Esophagus muscularis mucosa (tissue), 3 donors: ENCODE measurements around the gene L3HYPDH.

Source experiments
- POLR2AphosphoS5 ChIP-seq, 2 donors: sonication (generic); formaldehyde crosslinking; IDR thresholded peaks; one replicate each; pipeline ENCODE4 v1.6.1; 2017; ENCODE audit warnings: antibody characterized with exemption in 2 of 2
- TF ChIP-seq, protein P1 (sequence below), 3 experiments: fragments of 200-600 bp in 2 of 3; fragments of 450-650 bp in 1 of 3; sonication (generic) in 2 of 3; IDR thresholded peaks; one replicate each; pipeline ENCODE4 v1.5.1; 2017 to 2019; ENCODE audit warnings: antibody characterized with exemption in 3 of 3, mild to moderate bottlenecking in 2 of 3, moderate library complexity in 1 of 3

DNA sequence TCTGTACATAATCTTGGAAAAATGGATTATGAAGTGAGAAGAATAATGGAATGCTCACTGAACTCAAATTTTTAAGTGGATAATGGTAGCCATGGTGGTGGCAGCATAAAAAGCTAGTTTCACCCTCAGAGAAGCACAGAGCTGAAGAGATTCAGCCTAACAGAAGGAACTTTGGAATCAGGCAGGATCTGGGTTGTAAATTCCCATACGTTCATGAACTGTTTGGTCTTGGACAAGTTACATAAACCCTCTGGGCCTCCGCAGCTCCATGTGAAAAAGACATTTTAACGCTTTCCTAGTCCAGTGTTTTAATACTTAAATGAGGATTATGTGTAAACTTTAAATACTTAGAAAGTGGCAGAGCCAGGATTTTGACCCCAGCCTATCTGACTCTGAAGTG is 26.8 kb upstream of the L3HYPDH start:
- TF ChIP-seq, protein P1, sequence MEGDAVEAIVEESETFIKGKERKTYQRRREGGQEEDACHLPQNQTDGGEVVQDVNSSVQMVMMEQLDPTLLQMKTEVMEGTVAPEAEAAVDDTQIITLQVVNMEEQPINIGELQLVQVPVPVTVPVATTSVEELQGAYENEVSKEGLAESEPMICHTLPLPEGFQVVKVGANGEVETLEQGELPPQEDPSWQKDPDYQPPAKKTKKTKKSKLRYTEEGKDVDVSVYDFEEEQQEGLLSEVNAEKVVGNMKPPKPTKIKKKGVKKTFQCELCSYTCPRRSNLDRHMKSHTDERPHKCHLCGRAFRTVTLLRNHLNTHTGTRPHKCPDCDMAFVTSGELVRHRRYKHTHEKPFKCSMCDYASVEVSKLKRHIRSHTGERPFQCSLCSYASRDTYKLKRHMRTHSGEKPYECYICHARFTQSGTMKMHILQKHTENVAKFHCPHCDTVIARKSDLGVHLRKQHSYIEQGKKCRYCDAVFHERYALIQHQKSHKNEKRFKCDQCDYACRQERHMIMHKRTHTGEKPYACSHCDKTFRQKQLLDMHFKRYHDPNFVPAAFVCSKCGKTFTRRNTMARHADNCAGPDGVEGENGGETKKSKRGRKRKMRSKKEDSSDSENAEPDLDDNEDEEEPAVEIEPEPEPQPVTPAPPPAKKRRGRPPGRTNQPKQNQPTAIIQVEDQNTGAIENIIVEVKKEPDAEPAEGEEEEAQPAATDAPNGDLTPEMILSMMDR (IDR thresholded peaks at IDR 0.05) = no peak
- no peak for TF ChIP-seq POLR2AphosphoS5 (IDR thresholded peaks at IDR 0.05)
